Stimulated activated CD4-positive, alpha-beta T cell treated with anti-CD3 and anti-CD28 coated beads, Interleukin-4, amount 100 ng/mL, for 1 hour (primary cell): ENCODE data around the gene SHC4.
"Not testable (repeated sequence)": the region's sequence is repeated elsewhere in the genome, so short reads cannot be mapped to it uniquely, and the experiment has no call there.

Experiments used
- DNase-seq: peaks from one replicate; pipeline ENCODE4 v3.0.0-alpha.2; 2020

SHC4 gene

DNA sequence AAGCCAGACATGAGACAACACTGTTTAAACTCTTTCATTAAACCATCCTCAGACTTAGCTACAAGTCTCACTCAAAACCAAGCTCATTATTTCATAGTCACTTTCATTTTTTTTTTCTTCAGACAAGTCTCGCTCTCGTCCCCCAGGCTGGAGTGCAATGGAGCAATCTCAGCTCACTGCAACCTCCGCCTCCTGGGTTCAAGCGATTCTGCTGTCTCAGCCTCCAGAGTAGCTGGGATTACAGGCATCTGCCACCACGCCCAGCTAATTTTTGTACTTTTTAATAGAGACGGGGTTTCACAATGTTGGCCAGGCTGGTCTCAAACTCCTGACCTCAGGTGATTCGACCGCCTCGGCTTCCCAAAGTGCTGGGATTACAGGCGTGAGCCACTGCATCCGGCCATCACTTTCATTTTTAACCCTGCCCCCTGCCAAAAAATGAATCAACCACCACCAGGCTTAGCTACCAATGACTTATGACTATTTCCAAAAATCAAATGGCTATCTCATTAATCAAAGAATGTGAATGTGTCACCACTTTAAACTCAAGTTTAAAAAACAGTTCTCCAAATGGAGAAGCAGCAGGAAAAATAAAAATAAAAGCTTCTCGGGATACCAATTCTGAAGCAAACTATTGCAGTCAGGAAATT, 173.1 kb downstream of the SHC4 start:
- not testable (repeated sequence) for DNase-seq

DNA sequence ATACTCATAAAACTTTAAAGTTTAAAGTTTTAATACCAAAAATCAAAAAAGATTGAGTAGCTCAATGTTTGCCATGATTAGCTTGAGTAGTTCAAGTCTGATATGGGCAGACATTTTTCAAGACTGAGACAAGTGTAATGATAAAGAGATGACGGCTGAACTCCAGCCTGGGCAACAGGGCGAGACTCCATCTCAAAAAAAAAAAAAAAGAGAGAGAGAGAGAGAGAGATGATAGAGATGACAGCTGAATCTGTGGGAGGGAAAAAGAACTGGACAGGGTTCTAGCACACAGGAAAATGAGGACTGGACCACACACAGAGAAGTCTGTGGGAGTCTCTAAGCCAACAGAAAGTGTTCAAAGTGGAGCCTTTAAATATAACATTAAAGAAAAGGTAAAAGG, 178.0 kb downstream of the SHC4 start:
- no peak for DNase-seq

DNA sequence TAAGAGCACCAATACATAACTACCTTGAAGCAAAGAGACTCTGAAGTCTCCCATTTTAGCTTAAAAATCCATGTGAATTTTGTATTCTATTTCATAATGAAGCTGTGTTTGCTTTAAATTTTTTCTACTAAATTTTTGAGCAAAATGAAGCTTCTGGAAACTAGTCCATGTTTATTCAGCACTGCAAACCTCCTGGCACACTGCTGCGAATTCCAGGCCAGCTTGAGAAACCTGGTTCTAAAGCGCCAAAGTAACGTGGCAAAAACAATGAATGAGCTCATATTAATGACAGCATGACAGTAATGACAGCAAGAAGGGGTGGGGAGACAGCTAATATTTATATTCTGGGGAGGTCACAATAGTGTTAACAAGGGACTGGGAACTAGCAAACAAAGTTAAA, 178.5 kb downstream of the SHC4 start:
- DNase-seq = no peak

DNA sequence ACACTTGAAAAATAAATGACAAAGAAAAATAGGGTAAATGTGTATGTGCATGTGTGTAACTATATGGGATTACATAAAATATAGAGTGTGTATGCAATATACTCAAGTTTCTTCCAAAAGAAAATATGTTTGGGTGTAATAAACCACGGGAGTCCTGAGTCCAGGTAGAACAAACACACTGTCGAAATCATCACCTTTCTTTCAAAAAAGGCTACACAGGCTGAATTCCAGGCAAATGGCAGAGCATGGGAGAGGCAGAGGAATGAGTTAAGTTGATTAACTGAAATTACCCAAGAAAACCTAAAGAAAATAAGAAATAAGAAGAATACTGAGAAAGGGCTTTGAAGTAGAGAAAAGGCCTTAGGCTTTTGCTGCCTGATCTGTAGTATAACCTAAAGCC, 179.0 kb downstream of the SHC4 start:
- DNase-seq = no peak

DNA sequence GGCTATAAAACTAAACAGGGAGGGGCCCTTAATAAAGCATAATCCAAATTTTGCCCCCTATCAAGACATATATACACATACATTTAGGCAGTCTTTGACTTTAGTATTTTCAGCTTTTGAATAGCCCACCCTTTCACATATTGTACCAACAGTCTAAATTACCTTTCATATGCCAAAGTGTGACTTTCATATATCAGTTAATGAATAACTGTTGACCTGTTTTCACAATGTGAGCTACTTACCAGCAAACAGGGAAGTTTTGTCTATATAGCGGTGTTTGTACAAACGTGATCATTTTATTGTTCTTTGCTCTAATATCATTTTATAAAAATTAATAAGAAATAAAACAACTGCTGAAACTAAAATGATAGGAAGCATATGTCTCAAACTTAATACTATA, 180.8 kb downstream of the SHC4 start:
- DNase-seq = no peak

DNA sequence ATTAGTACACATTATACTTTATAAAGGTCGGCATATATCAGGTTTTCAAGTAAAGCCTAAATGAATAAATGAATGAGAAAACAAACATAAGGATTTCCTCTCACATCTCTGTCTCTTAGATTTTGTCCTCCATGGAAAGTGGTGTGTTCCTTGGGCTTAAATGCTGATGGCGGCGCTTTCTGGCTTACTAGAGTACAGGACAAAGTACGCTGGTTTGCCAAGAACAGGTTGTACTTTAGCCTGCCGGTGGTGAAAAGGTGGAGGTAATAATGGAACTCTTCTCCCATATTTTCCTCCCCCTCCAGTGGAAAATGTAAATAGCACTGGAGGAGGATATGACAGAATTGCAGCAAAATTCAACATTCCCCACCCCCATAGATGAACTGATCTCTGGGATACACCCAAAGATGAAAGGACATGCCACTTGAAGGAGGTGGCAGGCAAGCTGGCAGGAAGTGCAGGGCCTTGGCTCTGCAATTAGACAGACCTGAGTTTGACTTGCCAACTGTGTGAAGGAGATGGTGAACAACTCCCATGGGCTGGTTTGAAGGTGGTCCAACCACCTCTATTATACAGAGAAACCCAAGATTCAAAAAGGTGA, 182.1 kb downstream of the SHC4 start:
- no peak for DNase-seq

DNA sequence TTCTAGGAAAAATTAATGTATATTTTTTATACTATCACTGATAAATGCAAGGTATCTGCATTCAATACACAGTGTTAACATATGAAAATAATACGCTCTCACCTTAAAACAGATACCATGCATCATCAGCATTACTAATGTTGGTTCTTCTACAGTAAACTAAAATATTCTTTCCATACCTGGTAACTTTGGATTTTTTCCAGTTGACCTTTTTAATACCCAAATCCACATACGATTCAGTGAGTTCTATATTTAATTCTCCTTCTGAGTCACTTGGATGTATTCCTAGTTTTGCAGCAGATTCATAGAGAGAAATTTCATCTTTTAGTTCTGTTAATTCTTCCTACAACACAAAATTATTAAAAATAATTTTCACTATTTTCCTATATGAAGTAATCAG, 182.7 kb downstream of the SHC4 start:
- no peak for DNase-seq

DNA sequence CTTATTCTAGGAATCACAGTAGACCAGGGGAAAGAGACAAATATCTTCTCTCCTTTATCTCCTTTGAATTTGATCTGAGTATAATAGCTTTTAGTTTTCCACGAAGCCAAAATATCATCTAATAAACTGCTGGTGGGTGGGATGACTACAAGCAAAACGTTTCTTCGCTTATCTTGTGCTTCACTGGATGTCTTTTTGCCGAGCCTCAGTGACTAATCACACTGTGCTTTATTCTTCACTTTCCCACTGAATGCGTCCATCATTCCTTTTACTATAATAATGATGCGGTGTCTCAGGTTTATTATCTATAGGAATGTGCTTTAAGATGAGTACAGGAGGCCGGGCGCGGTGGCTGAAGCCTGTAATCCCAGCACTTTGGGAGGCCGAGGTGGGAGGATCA, 185.4 kb downstream of the SHC4 start:
- DNase-seq = no peak

DNA sequence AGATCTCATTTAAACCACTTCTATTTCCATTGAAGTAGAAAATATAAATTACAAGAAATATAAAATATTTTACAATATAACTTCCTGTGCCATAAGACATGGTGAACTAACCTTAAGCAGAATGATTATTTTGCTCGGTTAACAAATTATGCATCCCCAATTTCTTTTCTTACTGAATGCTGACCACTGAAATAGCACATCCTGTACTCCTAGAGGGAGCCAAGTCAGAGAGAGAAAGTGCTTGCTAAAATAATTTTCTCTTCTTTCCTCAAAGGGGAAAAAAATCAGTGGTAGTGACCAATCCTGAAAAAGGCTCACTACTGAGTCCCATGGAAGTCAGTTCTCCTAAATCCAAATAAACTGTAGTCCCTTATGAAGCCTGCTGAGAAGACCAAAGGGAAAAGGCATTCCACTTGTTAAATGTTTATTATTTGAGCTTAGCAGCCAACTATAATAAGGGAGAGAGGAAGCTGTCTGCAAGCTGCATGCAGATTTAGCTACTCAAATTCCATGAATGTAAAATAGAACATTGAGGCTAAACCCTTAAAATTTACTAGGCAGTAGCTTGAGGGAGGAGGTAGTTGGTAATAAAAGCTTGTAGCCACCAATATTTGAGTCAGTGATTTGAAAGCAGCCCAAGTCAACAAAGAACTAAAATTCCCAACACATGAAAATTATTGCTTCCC, 185.9 kb downstream of the SHC4 start:
- DNase-seq = no peak

DNA sequence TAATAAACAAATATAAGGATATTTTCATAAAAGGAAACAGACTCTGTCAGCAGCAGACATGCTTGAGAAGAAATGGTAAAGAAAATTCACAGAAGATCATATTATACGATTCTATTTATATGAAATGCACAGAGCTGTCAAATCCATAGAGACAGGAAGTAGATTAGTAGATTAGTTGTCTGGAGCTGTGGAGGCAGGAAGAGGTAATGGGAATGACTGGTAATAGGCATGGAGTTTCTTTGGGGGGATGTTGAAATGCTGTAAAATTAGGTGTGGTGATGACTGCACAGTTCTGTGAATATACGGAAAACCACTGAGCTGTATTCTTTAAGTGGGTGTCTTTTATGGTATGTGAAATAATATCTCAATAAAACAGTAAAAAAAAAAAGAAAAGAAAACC, 188.2 kb downstream of the SHC4 start:
- DNase-seq = no peak

DNA sequence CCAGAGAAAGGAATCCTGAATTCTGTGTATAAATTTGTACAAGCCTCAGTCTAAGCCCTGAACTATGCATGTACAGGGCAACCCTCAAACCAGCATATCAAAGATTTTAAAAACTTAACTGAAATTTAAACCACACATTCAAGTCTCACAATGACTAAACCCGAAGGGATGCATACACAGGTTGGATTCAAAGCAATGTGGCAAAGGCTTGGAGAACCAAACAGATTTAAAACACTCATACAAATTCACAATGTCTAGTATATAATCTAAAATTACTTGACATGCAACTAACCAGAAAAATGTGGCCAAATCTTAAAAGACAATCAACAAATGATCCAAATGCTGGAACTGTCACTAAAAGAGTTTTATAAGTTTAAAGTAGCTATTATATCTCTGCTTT, 189.2 kb downstream of the SHC4 start:
- no peak for DNase-seq
